ENCODE measurements around the gene MAP3K4.

GRCh38 chr6:161058741-161059140 is 67.2 kb downstream of the MAP3K4 start:
- TF ChIP-seq CBFB (CRISPR knock-in tag; IDR thresholded peaks at IDR 0.05; ENCODE audit: low read depth) (no peak), CTCF (IDR thresholded peaks at IDR 0.05) (no peak), JUN (CRISPR knock-in tag; IDR thresholded peaks at IDR 0.05) (no peak), ATF3 (CRISPR knock-in tag; conservative IDR thresholded peaks at IDR 0.05) (no peak), SP1 (CRISPR knock-in tag; conservative IDR thresholded peaks at IDR 0.05) (no peak)

Data from WTC11 (cell line).